ENCODE results near the gene ATP1A2.

ATP1A2 gene

DNA sequence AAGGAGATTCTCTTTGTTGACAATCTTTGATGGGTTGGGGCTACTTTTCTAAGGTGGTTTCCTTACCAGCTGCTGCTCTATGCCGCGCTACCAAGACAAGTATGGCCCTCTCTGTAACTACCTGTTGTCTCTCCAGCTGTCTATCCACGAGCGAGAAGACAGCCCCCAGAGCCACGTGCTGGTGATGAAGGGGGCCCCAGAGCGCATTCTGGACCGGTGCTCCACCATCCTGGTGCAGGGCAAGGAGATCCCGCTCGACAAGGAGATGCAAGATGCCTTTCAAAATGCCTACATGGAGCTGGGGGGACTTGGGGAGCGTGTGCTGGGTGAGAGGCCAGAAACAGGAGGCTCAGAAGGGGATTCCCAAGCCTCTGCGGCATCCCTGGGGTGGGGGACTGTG is 14.4 kb downstream of the ATP1A2 start:
- no peak overlapping the region for H3K9ac ChIP-seq (ENCODE audit: low read depth, low read length)
- no peaks in the 10 kb centered on the region for H3K27me3 ChIP-seq (ENCODE audit: insufficient read depth, low read length)
- H3K4me1 ChIP-seq (ENCODE audit: insufficient read depth, low read length): no peaks in the 10 kb centered on the region
- H3K27ac ChIP-seq (ENCODE audit: low read length): no peak overlapping the region
- H3K9me3 ChIP-seq (ENCODE audit: insufficient read depth, low read depth, low read length): no peaks in the 10 kb centered on the region
- no peak overlapping the region for H3K4me3 ChIP-seq (ENCODE audit: low read length)
- H3K36me3 ChIP-seq (ENCODE audit: insufficient read depth, low read depth, low read length): peaks cover 97% of the 10 kb centered on the region

DNA sequence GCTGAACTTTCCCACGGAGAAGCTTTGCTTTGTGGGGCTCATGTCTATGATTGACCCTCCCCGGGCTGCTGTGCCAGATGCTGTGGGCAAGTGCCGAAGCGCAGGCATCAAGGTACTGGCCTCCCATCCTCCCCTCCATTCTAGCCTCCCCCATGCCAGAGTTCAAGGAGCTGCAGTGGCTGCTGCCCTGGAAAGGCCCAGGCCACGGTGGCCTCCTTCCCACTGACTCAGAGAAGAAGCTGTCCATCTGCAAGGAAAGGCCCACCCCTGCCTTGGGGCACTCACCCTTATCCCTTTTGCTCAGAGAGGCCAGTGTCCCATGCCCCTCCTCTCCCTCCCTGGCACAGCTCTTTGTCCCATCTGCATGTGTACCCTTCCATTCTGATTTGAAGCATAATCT is 14.9 kb downstream of the ATP1A2 start:
- peaks cover 97% of the 10 kb centered on the region for H3K36me3 ChIP-seq (ENCODE audit: insufficient read depth, low read depth, low read length)
- H3K27ac ChIP-seq (ENCODE audit: low read length): no peak overlapping the region
- no peaks in the 10 kb centered on the region for H3K27me3 ChIP-seq (ENCODE audit: insufficient read depth, low read length)
- H3K9me3 ChIP-seq (ENCODE audit: insufficient read depth, low read depth, low read length): no peaks in the 10 kb centered on the region
- H3K9ac ChIP-seq (ENCODE audit: low read depth, low read length): no peak overlapping the region
- H3K4me3 ChIP-seq (ENCODE audit: low read length): no peak overlapping the region
- no peaks in the 10 kb centered on the region for H3K4me1 ChIP-seq (ENCODE audit: insufficient read depth, low read length)

GRCh38 chr1:160130939-160131338 is 15.4 kb downstream of the ATP1A2 start:
- H3K27ac ChIP-seq (ENCODE audit: low read length): no peak overlapping the region

DNA sequence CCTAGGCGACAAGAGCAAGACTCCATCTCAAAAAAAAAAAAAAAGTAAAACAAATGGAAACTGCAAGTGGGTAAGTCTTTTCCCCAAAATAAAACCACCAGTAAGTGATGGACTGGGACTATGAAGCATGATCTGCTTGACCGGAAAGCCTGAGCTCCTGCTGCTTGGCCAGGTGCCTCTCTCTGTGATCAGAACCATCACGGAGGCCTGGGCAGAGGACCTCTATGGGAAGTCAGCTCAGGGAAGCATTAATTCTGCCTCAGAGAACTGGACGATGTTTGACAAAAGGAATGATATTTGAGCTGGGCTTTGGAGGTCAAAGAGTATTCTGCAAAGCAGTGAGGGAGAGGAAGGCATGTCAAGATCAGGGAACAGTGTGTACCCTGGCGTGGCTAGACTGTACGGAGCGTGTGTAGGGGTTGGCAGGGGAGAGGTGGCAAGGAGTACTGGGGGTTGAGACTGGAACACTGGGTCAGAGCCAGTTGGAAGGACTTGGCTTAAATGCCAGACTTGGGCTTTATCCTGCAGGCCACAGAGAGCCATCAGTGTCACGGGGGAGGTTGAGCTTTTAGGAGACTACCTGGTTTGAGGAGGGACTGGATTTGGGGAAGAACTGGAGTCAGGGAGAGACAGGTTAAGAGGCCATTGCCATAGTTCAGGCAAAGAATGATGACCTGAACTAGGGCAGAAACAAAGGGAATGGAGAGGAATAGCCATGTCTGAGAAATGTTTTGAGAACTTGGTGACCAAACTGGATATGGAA is 16.4 kb downstream of the ATP1A2 start:
- Histone ChIP-seq H3K27me3 (ENCODE audit: insufficient read depth, low read length) (no peaks in the 10 kb centered on the region), H3K4me1 (ENCODE audit: insufficient read depth, low read length) (no peaks in the 10 kb centered on the region), H3K27ac (ENCODE audit: low read length) (no peak overlapping the region), H3K9ac (ENCODE audit: low read depth, low read length) (no peak overlapping the region), H3K4me3 (ENCODE audit: low read length) (no peak overlapping the region), H3K36me3 (ENCODE audit: insufficient read depth, low read depth, low read length) (peaks cover 97% of the 10 kb centered on the region), H3K9me3 (ENCODE audit: insufficient read depth, low read depth, low read length) (no peaks in the 10 kb centered on the region)

More at GRCh38 chr1:160130939-160131338, 15.4 kb downstream of the ATP1A2 start:
- H3K36me3 ChIP-seq (ENCODE audit: insufficient read depth, low read depth, low read length): peaks cover 97% of the 10 kb centered on the region
- H3K27me3 ChIP-seq (ENCODE audit: insufficient read depth, low read length): no peaks in the 10 kb centered on the region
- H3K9ac ChIP-seq (ENCODE audit: low read depth, low read length): no peak overlapping the region
- no peaks in the 10 kb centered on the region for H3K4me1 ChIP-seq (ENCODE audit: insufficient read depth, low read length)
- H3K4me3 ChIP-seq (ENCODE audit: low read length): no peak overlapping the region
- H3K9me3 ChIP-seq (ENCODE audit: insufficient read depth, low read depth, low read length): no peaks in the 10 kb centered on the region

- no peaks in the 10 kb centered on the region for H3K9me3 ChIP-seq (ENCODE audit: insufficient read depth, low read depth, low read length)
- H3K27me3 ChIP-seq (ENCODE audit: insufficient read depth, low read length): no peaks in the 10 kb centered on the region
- H3K4me3 ChIP-seq (ENCODE audit: low read length): no peak overlapping the region
- no peaks in the 10 kb centered on the region for H3K4me1 ChIP-seq (ENCODE audit: insufficient read depth, low read length)
- peaks cover 93% of the 10 kb centered on the region for H3K36me3 ChIP-seq (ENCODE audit: insufficient read depth, low read depth, low read length)
- H3K9ac ChIP-seq (ENCODE audit: low read depth, low read length): no peak overlapping the region
- H3K27ac ChIP-seq (ENCODE audit: low read length): no peak overlapping the region
Observed at GRCh38 chr1:160133990-160134770, 18.6 kb downstream of the ATP1A2 start.

DNA sequence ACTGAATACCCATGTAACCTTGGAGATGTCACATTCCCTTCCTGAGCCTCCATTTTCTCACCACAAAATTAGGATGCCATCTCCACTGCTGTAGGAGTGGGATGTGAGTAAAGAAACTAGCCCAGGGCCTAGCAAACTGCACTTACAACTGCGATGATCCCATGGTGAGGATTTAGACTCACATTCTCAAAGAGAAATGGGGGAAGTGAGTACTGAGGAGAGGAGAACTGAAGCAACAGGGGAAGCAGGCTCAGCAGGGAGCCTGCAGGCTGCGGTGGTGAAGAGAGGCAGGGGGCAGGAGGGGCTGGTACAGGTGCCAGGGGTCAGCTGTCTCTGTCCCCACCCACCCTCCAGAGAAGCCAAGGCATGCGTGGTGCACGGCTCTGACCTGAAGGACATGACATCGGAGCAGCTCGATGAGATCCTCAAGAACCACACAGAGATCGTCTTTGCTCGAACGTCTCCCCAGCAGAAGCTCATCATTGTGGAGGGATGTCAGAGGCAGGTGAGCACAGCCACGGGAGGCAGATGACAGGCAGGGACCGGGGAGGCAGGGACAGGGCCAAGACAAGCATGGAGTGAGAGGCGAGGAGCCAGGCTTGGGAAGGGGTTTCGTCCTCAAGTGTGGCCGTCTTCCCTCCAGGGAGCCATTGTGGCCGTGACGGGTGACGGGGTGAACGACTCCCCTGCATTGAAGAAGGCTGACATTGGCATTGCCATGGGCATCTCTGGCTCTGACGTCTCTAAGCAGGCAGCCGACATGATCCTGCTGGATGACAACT is 19.4 kb downstream of the ATP1A2 start:
- Histone ChIP-seq H3K27me3 (ENCODE audit: insufficient read depth, low read length) (no peaks in the 10 kb centered on the region), H3K4me1 (ENCODE audit: insufficient read depth, low read length) (no peaks in the 10 kb centered on the region), H3K27ac (ENCODE audit: low read length) (no peak overlapping the region), H3K4me3 (ENCODE audit: low read length) (no peak overlapping the region), H3K36me3 (ENCODE audit: insufficient read depth, low read depth, low read length) (peaks cover 93% of the 10 kb centered on the region), H3K9ac (ENCODE audit: low read depth, low read length) (no peak overlapping the region), H3K9me3 (ENCODE audit: insufficient read depth, low read depth, low read length) (no peaks in the 10 kb centered on the region)

DNA sequence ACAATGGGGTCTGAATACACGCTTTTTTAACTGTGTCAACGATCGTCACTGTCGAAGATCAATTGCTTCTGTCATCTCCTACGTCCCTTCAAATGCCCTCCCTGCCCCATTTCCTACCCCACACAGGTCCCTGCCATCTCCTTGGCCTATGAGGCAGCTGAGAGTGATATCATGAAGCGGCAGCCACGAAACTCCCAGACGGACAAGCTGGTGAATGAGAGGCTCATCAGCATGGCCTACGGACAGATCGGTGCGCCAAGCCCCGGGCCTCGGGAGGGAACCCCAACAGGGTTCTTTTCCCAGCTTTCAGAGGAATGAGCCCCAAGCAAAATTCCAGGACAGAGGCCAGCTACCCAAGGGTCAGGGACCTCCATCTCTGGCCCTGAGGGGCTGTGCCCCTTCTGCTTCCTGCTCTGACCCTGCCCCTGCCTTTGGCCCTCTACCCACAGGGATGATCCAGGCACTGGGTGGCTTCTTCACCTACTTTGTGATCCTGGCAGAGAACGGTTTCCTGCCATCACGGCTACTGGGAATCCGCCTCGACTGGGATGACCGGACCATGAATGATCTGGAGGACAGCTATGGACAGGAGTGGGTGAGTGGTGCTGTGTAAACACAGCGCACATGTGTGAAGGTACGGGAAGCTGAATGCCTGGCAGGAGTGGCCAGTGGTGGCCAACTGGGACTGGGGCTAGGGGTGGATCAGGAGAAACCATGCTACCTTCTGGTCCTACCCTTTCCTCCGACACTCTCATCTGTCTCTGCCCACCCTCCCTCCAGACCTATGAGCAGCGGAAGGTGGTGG is 20.8 kb downstream of the ATP1A2 start:
- no peak overlapping the region for H3K9ac ChIP-seq (ENCODE audit: low read depth, low read length)
- no peaks in the 10 kb centered on the region for H3K9me3 ChIP-seq (ENCODE audit: insufficient read depth, low read depth, low read length)
- no peaks in the 10 kb centered on the region for H3K27me3 ChIP-seq (ENCODE audit: insufficient read depth, low read length)
- H3K36me3 ChIP-seq (ENCODE audit: insufficient read depth, low read depth, low read length): peaks cover 86% of the 10 kb centered on the region
- no peak overlapping the region for H3K27ac ChIP-seq (ENCODE audit: low read length)
- H3K4me3 ChIP-seq (ENCODE audit: low read length): no peak overlapping the region
- no peaks in the 10 kb centered on the region for H3K4me1 ChIP-seq (ENCODE audit: insufficient read depth, low read length)

- Histone ChIP-seq H3K9me3 (ENCODE audit: insufficient read depth, low read depth, low read length) (no peaks in the 10 kb centered on the region), H3K27me3 (ENCODE audit: insufficient read depth, low read length) (no peaks in the 10 kb centered on the region), H3K4me1 (ENCODE audit: insufficient read depth, low read length) (no peaks in the 10 kb centered on the region), H3K27ac (ENCODE audit: low read length) (no peak overlapping the region), H3K9ac (ENCODE audit: low read depth, low read length) (no peak overlapping the region), H3K36me3 (ENCODE audit: insufficient read depth, low read depth, low read length) (peaks cover 87% of the 10 kb centered on the region), H3K4me3 (ENCODE audit: low read length) (no peak overlapping the region)
Observed at GRCh38 chr1:160136926-160137200, 21.3 kb downstream of the ATP1A2 start.

GRCh38 chr1:160137216-160137862 is 21.8 kb downstream of the ATP1A2 start:
- H3K4me3 ChIP-seq (ENCODE audit: low read length): no peak overlapping the region
- H3K9ac ChIP-seq (ENCODE audit: low read depth, low read length): no peak overlapping the region
- H3K4me1 ChIP-seq (ENCODE audit: insufficient read depth, low read length): no peaks in the 10 kb centered on the region
- no peaks in the 10 kb centered on the region for H3K9me3 ChIP-seq (ENCODE audit: insufficient read depth, low read depth, low read length)
- H3K36me3 ChIP-seq (ENCODE audit: insufficient read depth, low read depth, low read length): peaks cover 83% of the 10 kb centered on the region
- H3K27ac ChIP-seq (ENCODE audit: low read length): no peak overlapping the region
- no peaks in the 10 kb centered on the region for H3K27me3 ChIP-seq (ENCODE audit: insufficient read depth, low read length)

DNA sequence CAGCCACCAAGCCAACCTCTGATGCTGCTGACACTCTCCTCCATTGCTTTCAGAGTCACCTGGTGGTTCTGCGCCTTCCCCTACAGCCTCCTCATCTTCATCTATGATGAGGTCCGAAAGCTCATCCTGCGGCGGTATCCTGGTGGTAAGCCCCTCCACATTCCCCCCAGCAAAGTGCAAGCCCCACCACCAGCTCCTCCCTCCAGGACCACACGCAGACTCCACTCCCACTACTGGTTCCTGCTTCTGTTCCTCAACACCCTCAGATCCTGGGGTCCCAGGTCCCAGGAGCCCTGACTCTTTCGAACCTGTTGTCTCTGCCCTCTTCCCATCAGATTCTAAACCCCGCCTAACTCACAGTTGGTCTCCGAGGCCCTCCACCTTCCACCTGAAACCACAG is 24.3 kb downstream of the ATP1A2 start:
- H3K4me3 ChIP-seq (ENCODE audit: low read length): no peak overlapping the region
- peaks cover 59% of the 10 kb centered on the region for H3K36me3 ChIP-seq (ENCODE audit: insufficient read depth, low read depth, low read length)
- H3K27me3 ChIP-seq (ENCODE audit: insufficient read depth, low read length): no peaks in the 10 kb centered on the region
- H3K9ac ChIP-seq (ENCODE audit: low read depth, low read length): no peak overlapping the region
- H3K9me3 ChIP-seq (ENCODE audit: insufficient read depth, low read depth, low read length): no peaks in the 10 kb centered on the region
- H3K27ac ChIP-seq (ENCODE audit: low read length): no peak overlapping the region
- H3K4me1 ChIP-seq (ENCODE audit: insufficient read depth, low read length): no peaks in the 10 kb centered on the region

GRCh38 chr1:160143695-160144094 is 28.1 kb downstream of the ATP1A2 start:
- Histone ChIP-seq H3K9me3 (ENCODE audit: insufficient read depth, low read depth, low read length) (no peaks in the 10 kb centered on the region), H3K4me3 (ENCODE audit: low read length) (no peak overlapping the region), H3K27ac (ENCODE audit: low read length) (no peak overlapping the region)

More at GRCh38 chr1:160143695-160144094, 28.1 kb downstream of the ATP1A2 start:
- H3K9ac ChIP-seq (ENCODE audit: low read depth, low read length): no peak overlapping the region
- no peaks in the 10 kb centered on the region for H3K4me1 ChIP-seq (ENCODE audit: insufficient read depth, low read length)
- H3K27me3 ChIP-seq (ENCODE audit: insufficient read depth, low read length): no peaks in the 10 kb centered on the region
- H3K36me3 ChIP-seq (ENCODE audit: insufficient read depth, low read depth, low read length): peaks cover 25% of the 10 kb centered on the region; the same call in 1 of the 2 replicates

Data from iPS-20b (cell line).